ENCODE data around the gene FIGNL2. TPM values are rescaled to one million over a fixed set of nuclear protein-coding genes. Genes with fewer than 3 reads are reported as not detected.

Gene FIGNL2
- total RNA-seq, 2 experiments from 2014 or later, result 1.2 to 1.3 TPM

DNA sequence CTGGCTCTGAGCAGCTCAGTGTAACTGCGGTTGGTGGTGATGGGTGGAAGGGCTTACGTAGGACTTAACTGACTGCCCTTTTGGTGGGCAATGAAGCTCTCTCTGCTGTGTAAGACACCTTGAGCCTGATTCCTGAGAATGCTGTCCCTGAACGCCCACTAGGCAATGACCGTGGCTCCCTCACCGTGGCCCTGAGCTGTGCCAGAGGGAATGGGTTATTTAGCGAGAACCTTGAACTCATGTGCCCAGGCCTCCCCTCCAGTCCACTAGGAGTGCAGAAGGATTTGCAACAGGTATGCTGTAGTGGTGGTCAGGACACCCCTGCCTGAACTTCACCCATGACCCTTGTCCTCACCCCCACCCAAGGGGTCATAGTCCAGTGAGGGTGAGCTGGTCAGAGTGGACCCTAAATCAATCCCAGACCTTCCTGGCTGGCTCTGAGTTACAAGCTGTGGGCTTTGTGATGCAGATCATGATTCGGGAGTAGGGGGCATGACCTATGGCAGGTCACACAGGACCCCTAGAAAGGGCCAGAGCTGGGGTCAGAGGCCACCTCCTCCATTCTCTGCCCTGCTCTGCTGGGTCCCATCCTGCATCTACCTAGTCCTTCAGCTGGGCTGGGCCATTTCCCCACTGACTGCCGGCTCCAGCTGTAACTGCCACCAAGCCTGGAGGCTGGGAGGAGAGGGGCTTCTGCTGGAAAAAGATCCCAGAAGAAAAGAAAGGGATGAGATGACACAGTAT is 24.9 kb upstream of the FIGNL2 start:
- TF ChIP-seq, protein P1, sequence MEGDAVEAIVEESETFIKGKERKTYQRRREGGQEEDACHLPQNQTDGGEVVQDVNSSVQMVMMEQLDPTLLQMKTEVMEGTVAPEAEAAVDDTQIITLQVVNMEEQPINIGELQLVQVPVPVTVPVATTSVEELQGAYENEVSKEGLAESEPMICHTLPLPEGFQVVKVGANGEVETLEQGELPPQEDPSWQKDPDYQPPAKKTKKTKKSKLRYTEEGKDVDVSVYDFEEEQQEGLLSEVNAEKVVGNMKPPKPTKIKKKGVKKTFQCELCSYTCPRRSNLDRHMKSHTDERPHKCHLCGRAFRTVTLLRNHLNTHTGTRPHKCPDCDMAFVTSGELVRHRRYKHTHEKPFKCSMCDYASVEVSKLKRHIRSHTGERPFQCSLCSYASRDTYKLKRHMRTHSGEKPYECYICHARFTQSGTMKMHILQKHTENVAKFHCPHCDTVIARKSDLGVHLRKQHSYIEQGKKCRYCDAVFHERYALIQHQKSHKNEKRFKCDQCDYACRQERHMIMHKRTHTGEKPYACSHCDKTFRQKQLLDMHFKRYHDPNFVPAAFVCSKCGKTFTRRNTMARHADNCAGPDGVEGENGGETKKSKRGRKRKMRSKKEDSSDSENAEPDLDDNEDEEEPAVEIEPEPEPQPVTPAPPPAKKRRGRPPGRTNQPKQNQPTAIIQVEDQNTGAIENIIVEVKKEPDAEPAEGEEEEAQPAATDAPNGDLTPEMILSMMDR (IDR thresholded peaks at IDR 0.05), result no peak
- Mint-ChIP-seq H3K4me3 (no peak overlapping the region), H3K27me3 (peaks cover 28% of the 10 kb centered on the region), H3K27ac (no peak overlapping the region), H3K36me3 (ENCODE audit: low read depth) (no peaks in the 10 kb centered on the region), H3K4me1 (ENCODE audit: low read depth) (peaks cover 8% of the 10 kb centered on the region), H3K9me3 (no peaks in the 10 kb centered on the region)
- ChIA-PET CTCF (no interaction called here), POLR2A (interaction anchor here (1.0 kb wide), 1 partner anchor 9 kb away, joined by 3 read pairs; no protein-coding TSS in a partner anchor)
- Histone ChIP-seq H3K9me3 (ENCODE audit: control insufficient read depth in 1 of 2, insufficient read depth in 1 of 2, low read length in 2 of 2) (peaks cover 0 to 6% of the 10 kb centered on the region in 2 experiments), H3K27me3 (ENCODE audit: control insufficient read depth in 1 of 2, insufficient read depth in 2 of 2, low read length in 2 of 2) (peaks cover 18 to 21% of the 10 kb centered on the region in 2 experiments), H3K4me1 (ENCODE audit: insufficient read depth, low read length) (peaks cover 11% of the 10 kb centered on the region), H3K4me3 (ENCODE audit: low read length) (no peak overlapping the region), H3K36me3 (ENCODE audit: insufficient read depth, low read length) (no peaks in the 10 kb centered on the region), H3K27ac (ENCODE audit: low read depth in 1 of 2, low read length in 2 of 2) (no peak overlapping the region)
- no peak for ATAC-seq (ENCODE audit: poor library complexity)
- DNase-seq, result no peak
- intact Hi-C loops (cut with DNase I, micrococcal nuclease), result no loop called here

DNA sequence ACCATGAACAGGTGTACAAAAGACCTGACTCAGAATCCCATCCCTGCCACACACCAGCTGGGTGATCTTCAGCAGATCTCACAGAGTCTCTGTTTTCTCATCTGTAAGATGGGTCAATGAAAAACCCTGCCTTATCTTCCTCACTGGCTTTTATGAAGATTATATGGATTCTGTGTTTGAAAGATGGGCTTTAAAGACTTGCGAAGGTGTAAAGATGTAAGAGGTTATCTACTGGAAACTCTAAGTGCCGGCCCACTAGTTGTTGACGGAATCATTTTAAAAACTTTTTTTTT is 24.1 kb upstream of the FIGNL2 start:
- intact Hi-C loops (cut with DNase I, micrococcal nuclease), result no loop called here
- CTCF ChIA-PET, result no interaction called here
- peaks cover 26 to 28% of the 10 kb centered on the region in 2 experiments for H3K27me3 ChIP-seq (ENCODE audit: control insufficient read depth in 1 of 2, insufficient read depth in 2 of 2, low read length in 2 of 2)

DNA sequence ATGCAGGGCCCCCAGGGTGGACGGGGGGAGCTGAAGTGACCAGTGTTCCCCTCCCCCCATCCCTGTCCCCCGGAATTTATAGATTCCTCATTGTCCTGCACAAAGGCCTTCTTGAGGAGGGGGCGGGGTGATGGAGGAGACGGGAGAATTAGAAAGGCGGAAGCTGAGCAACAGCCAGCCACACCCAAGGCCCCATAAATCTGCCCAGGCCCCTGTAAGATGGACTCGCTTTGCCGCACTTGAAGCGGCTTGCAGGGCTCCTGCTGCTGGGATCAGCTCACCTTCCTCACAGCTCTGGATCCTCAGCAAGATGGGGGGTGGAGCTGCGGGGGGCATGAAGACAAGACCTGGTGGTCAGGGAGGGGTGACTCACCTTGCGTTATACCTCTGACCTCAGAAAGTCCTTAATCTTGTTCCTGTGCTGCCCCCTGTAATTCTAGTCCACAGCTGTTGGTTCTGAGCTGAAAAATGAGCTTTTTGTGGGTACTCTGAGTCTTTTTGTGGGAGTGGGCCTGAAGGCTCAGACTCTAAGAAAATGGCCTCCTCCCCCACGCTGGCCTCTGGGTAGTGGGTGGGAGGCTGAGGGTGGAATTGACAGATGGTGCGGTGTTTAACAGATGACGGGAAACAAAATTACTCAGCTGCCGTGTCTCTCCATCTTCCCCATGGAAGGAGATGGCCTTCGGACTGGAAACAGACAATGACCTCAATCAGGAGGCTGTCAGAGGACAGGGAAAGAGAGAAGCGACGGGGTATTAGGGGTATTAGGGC is 23.6 kb upstream of the FIGNL2 start:
- peaks cover 31 to 34% of the 10 kb centered on the region in 2 experiments for H3K27me3 ChIP-seq (ENCODE audit: control insufficient read depth in 1 of 2, insufficient read depth in 2 of 2, low read length in 2 of 2)
- H3K4me3 ChIP-seq (ENCODE audit: low read length), result no peak overlapping the region
- no peak for ATAC-seq (ENCODE audit: poor library complexity)
- TF ChIP-seq, protein P1 (IDR thresholded peaks at IDR 0.05), result no peak
- H3K27me3 Mint-ChIP-seq, result peaks cover 40% of the 10 kb centered on the region
- peaks cover 0 to 6% of the 10 kb centered on the region in 2 experiments for H3K9me3 ChIP-seq (ENCODE audit: control insufficient read depth in 1 of 2, insufficient read depth in 1 of 2, low read length in 2 of 2)
- no peaks in the 10 kb centered on the region for H3K9me3 Mint-ChIP-seq
- no peaks in the 10 kb centered on the region for H3K36me3 Mint-ChIP-seq (ENCODE audit: low read depth)
- ChIA-PET POLR2A (no interaction called here), CTCF (no interaction called here)
- DNase-seq, result no peak
- H3K4me3 Mint-ChIP-seq, result no peak overlapping the region
- peaks cover 13% of the 10 kb centered on the region for H3K4me1 Mint-ChIP-seq (ENCODE audit: low read depth)
- H3K27ac Mint-ChIP-seq, result no peak overlapping the region
- H3K27ac ChIP-seq (ENCODE audit: low read depth in 1 of 2, low read length in 2 of 2), result no peak overlapping the region
- no peaks in the 10 kb centered on the region for H3K36me3 ChIP-seq (ENCODE audit: insufficient read depth, low read length)
- H3K4me1 ChIP-seq (ENCODE audit: insufficient read depth, low read length), result peaks cover 11% of the 10 kb centered on the region
- intact Hi-C loops (cut with DNase I, micrococcal nuclease), result no loop called here

More for the DNA sequence above, 24.1 kb upstream of the FIGNL2 start:
- Mint-ChIP-seq H3K36me3 (ENCODE audit: low read depth) (no peaks in the 10 kb centered on the region), H3K27ac (no peak overlapping the region), H3K27me3 (peaks cover 35% of the 10 kb centered on the region), H3K4me3 (no peak overlapping the region), H3K4me1 (ENCODE audit: low read depth) (peaks cover 13% of the 10 kb centered on the region), H3K9me3 (no peaks in the 10 kb centered on the region)
- Histone ChIP-seq H3K4me3 (ENCODE audit: low read length) (no peak overlapping the region), H3K9me3 (ENCODE audit: control insufficient read depth in 1 of 2, insufficient read depth in 1 of 2, low read length in 2 of 2) (peaks cover 0 to 6% of the 10 kb centered on the region in 2 experiments), H3K27ac (ENCODE audit: low read depth in 1 of 2, low read length in 2 of 2) (no peak overlapping the region), H3K4me1 (ENCODE audit: insufficient read depth, low read length) (peaks cover 11% of the 10 kb centered on the region), H3K36me3 (ENCODE audit: insufficient read depth, low read length) (no peaks in the 10 kb centered on the region)
- POLR2A ChIA-PET, result no interaction called here
- TF ChIP-seq, protein P1 (IDR thresholded peaks at IDR 0.05), result no peak
- no peak for ATAC-seq (ENCODE audit: poor library complexity)
- DNase-seq, result no peak

Data from CD4-positive, alpha-beta T cell (primary cell).